HepG2 (cell line): ENCODE data around the gene CAPN11.

Experiments
- JUND ChIP-seq: sonication (generic); formaldehyde crosslinking; IDR thresholded peaks from 2 replicates; pipeline ENCODE4 v1.8.0; 2022; ENCODE audit warnings: mild to moderate bottlenecking, missing genetic modification reagents
- NFE2L1 ChIP-seq: sonication (generic); formaldehyde crosslinking; IDR thresholded peaks from 2 replicates; pipeline ENCODE4 v1.4.0; 2020; ENCODE audit warnings: missing genetic modification reagents, mild to moderate bottlenecking, borderline replicate concordance
- NRL ChIP-seq: sonication (generic); formaldehyde crosslinking; IDR thresholded peaks from 2 replicates; pipeline ENCODE4 v1.5.0; 2020; ENCODE audit warnings: missing genetic modification reagents, mild to moderate bottlenecking, moderate library complexity, borderline replicate concordance
- ZNF704 ChIP-seq: sonication (generic); formaldehyde crosslinking; IDR thresholded peaks from 2 replicates; pipeline ENCODE4 v1.8.1; 2023; ENCODE audit warnings: mild to moderate bottlenecking, inconsistent platforms, moderate library complexity, missing genetic modification reagents, borderline replicate concordance

- TF ChIP-seq NFE2L1 (CRISPR knock-in tag), result no peak
- no peak for TF ChIP-seq JUND (CRISPR knock-in tag)
- TF ChIP-seq ZNF704 (CRISPR knock-in tag), result no peak
- no peak for TF ChIP-seq NRL (CRISPR knock-in tag)
These were observed 12.8 kb upstream of the CAPN11 start for GRCh38 chr6:44145839-44146238.
